Activated CD4-positive, alpha-beta T cell treated with anti-CD3 and anti-CD28 coated beads, Interleukin-2, amount 50 U/mL, for 48 hours (primary cell): ENCODE measurements around the gene RBPMS2.

Experiments used
- DNase-seq, 2 experiments: peaks; one replicate each; pipeline ENCODE4 v3.0.0-alpha.2; 2020

Gene RBPMS2

DNA sequence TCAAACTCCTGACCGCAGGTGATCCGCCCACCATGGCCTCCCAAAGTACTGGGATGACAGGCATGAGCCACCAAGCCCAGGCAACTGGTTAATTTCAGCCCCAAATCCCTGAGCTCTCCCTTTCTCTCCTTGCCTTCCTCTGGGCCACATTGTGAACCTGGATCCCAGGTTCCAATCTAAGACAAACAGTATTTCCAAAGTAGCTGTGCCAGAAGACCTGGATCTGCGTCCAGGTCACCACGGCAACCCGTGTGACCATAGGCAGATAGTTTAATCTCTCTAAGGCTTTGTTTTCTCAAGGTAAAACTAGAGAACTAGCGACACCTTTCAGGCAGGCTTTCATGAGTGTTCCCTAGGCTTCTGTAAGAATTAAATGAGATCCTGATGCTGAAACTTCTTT, 5.9 kb upstream of the RBPMS2 start:
- no peak for DNase-seq

DNA sequence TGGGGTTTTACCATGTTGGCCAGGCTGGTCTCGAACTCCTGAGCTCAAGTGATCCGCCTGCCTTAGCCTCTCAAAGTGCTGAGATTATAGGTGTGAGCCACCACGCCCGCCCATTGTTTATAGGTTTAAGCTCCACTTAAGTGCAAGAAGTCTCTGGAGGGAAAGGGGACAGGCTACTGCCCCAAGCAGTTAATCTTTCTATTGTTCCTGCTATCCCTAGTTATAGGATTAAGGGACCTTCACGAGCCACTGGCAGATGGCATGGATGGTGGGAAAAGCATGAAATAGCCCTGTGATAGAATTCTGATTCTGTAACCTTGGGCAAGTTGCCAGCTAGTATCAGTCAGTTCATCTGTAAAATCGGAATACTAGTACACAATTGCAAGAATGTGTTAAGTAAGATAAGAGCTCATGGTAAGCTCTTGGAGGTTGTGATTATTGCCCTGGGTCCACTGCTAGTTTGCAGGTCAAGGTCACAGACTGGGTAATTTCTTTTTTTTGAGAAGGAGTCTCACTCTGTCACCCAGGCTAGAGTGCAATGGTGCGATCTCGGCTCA, 5.3 kb upstream of the RBPMS2 start:
- no peak for DNase-seq

DNA sequence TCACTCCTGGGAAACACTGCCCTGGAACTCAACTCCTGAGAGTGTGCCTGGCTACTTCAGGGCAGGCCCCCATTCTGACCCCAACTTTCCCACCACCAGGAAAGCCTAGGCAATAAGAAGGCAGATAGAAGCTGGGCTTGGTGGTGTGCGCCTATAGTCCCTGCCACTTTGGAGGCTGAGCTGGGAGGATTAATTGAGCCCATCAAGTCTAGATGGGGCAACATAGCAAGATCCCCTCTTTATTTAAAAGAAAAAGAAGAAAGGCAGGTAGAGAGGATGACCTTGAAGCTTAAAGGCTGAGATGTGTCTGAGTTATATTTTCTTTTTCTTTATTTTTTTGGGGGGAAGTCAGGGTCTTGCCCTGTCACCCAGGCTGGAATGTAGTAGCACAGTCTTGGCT, 4.2 kb upstream of the RBPMS2 start:
- no peak for DNase-seq

DNA sequence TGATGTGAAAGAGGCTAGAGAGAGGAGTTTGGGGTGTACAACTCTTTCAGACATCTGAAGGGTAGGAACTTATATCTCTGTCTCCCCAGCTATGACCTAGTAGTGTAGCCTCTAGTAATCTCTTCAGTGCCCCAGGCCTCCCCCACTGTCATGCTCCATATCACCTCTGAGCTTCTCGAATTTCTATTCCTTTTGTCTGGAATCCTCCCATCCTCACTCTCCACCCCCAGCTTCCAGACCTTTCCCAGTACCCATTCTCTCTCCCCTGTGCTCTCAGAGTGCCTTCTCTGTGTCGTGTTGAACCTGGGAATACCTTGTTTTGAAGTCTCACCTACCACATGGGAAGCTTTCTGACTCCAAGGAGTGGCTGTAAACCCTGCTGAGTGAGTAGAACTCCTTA, 3.6 kb upstream of the RBPMS2 start:
- DNase-seq, result no peak

DNA sequence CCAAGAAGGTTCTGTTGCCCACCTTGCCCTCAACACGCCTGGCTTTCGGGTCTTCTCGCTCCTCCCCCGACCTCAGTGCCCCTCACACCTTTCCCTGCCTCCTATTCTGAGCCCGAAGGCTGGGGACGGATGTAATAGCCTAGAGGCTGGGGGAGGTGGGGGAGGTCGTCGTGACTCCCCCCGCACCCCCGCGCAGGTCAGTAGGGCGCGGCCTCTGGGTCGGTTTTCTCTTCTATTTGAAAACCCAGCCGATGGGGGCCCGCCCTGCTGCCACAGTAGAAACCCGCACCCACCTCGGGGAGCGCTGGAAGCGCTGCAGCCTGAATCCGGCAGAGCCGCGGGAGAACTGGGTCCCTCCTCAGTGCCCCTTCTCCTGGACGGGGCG, 1.0 kb upstream of the RBPMS2 start:
- no peak for DNase-seq

DNA sequence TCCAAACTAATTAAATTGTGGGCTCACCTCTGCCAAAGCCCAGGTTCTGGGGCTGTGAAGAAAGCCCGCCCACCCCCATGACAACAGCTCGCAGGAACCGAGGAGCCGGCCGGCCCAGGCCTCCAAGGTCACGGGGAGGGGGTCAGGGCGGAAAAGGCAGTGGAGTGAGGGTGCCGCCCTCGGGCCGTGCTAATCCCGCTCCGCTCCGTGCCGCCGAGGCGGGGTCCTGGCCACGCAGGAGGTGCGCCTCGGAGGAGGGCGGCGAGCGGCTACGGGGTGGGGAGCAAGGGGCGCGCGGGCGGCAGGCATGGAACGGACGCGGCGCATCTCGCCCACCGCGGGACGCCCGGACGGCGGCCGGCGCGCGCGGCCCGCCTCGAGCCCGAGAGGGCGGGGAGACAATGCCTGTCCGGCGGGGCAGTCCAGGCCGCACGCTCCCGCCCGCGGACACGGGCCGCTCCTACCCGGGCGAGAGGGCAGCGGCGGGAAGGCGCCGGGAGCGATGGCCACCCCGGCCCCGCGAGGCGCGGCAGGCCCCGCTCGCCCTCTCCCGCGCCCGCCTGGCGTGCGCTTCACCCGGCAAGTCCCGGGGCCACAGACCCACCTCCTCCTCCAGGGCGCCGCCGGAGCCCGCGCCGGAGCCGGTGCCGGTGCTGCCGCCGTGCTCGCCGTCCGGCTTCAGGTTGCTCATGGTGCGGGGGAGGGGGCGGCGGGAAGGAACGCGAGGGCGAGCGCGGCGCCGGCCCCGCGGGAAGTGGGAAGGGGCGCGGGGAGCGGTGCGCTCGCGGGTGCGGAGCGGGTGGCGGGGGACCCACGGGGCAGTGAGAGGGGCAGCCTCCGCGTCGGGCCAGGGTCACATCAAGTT, 528 bp downstream of the RBPMS2 start:
- peak; percentile 15 for DNase-seq

DNA sequence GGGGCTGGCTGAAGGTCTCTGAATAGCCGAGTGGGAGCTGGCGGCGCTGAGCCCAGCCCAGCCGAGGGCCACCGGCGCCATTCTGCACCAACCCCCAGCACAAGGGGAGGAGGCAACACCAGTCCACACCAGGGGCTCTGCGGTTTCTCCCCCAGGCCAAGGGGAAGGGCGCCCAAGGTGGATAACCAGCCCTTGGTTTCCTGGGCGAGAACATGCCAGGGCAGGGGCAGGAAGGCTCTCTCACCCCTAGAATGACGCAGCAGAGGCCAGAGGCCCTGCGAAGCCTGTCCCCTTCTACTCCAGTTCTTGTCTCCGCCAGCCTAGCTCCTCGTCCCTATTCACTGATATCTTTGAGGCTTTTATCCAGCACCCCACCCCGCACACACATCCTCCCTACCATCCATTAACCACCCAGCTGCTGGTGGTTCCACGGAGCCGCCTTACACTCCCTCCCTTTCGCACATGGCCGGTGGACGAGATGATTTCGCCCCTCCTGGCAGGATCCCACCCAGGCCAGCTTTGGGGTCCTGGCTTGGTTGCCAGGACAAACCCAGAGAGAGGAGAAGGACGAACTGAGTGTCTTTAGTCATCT, 1.3 kb downstream of the RBPMS2 start:
- no peak for DNase-seq

DNA sequence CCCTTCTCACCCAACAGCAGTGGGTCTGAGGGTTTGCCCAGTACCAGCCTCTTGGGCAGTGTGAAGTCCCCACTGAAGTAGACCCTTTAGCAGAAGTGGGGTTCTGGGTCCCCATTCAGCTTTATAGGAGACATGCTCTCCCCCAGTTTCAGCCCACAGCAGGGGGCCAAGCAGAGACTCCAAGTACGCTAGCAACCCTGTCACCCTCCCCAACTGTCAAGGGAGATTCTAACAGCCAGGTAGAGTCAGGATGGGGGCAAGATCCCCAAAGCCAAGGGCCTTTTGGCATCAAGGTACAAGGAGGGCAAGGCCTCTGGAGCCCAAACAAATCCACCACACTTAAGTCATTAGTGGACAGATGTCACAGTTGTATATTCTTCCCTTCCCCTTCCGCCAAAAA, 1.8 kb downstream of the RBPMS2 start:
- DNase-seq, result no peak

DNA sequence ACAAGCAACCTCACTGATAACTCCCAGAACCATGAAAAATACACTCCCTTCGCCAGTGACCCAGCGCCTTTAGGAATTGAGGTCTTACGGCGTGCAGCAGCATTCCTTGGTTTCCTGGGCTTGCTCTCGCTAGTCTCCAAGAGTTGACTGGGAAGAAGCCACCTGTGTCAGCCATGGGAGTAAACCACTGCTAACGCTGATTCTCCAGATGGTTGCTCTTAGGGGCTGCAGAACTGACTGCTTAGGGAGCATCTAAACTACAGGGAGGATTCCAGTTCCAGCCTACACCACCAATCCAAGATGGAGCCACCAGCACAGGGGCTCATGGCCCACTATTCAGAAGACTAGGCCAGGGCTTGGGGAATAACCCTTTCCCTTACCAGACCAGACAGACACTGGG, 2.4 kb downstream of the RBPMS2 start:
- no peak for DNase-seq

DNA sequence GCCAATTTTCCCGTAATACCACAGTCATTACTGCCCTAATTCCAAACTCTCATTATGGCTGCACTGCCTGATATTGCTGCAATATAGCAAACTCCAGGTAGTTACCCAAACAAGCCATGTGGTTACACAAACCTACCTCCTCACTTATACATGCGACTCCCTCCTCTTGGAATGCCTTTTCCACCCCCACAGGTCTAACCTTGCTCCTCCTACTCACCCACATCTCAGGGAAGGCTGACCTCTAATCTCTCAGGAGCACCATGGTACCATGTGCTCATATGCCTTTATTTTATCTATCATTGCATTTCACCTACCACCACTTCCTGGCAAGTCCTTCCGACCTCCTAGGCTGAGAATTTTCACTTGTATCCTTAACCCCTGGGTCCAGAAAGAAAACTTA, 2.9 kb downstream of the RBPMS2 start:
- DNase-seq, result no peak

DNA sequence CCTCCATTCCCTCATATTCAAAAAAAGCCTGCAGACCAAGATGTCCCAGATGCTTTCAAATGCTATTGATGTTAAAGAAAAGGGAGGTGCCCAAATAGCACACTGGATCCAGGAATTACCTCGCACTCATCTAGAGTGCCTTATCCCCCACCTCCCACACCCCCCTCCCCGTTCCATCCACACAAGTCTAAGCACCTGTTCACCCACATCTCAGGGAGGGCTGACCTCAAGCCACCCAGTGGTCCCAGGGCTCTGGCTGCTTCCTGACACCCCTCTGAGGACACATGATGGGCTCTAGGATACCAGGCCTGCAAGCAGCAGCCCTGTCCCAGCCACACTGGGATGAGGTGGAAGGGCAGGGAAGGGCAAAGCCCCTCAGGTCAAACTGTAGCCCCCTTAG, 4.8 kb downstream of the RBPMS2 start:
- no peak for DNase-seq

DNA sequence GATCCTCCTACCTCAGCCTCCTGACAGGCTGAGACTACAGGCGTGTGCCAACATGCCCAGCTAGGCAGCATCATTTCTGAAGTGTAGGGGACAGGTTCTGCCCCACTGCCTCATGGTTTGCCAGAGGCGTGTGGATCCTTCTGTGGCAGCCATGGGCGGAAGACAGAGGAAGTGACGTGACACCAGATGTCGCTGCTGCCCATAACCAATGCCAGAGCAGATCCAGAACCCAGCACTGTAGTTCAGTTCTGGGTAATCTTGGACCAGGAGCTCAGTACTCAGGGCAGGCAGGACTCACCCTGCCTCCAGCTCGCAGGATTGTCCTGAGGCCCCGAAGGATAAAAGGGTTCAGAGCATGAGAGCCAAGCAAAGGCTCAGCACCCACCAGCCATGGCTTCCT, 8.2 kb downstream of the RBPMS2 start:
- DNase-seq, result no peak

DNA sequence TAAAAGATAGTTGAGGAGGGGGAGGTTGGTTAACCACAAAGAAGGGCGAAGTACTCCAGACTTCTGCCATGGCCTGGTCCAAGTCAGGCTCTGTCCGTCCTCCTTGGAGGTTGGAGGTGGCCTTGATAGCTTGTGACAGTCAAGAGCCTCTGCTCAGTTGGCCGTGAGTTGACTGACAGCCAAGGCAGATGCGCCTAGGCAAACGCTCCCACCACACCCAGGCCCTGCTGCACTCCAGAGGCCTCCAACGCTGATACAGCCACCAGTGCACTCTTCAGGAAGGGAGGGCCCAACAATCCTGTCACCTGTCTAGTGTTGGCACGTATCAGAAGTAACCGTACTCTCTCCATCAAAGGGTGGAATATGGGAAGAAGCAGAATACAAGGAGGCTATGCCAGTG, 9.3 kb downstream of the RBPMS2 start:
- DNase-seq, result no peak

DNA sequence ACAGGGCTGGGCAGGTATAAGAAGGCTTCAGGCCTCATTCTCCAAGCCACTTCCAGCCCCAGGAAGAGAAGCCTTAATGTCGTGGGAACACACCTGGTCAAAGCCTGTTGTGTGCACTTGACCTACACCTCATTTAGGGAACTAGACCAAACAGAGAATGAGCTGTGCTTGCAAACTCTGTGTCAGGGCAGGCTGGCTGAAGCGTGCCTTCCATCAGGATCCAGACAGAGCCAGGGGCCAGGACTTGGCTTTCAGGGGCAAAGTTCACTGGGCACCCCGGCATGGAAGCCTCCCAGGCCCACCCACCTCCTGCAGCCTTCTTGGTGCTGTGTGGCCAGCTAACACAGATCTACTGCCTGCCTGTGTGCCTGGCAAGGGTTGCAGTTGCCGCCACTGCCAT, 11.5 kb downstream of the RBPMS2 start:
- DNase-seq, result no peak

DNA sequence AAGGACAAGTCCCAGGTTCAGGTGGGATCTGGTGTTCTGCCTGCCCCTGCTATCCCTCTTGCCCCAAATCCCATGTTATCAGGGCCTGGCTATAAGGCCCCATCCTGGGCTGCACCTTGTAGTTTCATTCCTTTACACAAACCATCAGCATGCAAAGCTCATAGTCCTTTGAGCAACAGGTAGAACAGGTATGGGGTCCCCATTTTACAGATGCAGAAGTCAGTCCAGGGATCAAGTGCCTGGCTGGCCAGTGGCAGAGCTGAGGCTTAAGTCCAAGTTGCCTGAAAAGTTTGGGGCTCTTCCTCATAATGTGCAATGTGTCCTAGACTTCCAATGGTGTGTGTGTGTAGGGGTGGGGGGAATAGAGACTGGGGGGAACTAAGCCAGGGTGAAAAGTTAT, 11.9 kb downstream of the RBPMS2 start:
- DNase-seq, result no peak

DNA sequence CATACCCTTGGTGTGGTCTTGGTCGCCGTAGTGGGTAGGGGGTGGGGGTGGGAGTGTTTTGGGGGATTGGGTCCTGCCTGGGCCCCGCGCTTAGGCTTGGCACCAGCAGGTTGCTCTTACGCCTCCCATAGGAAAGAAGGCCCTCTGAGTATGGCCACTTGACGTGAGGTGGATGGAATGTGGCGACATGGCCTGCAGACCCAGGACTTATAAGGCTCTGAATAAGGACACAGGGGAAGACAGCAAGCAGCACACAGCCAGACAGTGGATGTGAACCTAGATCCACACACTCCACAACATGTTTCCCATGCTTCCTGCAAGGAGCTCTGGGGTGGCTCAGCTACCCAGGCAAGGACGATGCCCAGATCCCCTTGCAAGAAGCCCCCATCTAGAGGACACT, 12.4 kb downstream of the RBPMS2 start:
- DNase-seq, result no peak

DNA sequence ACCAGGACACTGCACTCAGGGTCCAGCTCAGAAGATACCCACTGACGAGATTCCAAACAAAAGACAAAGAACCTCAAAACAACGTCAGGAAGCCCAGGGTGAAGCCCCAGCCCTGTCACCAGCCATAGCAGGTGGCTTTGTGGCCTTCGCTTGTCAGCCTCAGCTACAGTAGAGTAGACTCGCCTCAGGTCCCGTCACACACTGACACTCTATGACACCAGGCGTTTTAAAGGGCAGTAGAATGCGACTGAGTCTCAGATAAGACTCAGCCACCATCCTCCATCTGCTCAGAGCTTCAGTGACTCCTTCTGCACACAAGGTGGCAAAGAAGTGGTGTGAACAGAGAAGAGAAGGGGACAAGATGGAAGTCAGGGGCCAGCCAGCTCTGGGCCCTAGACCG, 12.8 kb downstream of the RBPMS2 start:
- DNase-seq, result no peak

DNA sequence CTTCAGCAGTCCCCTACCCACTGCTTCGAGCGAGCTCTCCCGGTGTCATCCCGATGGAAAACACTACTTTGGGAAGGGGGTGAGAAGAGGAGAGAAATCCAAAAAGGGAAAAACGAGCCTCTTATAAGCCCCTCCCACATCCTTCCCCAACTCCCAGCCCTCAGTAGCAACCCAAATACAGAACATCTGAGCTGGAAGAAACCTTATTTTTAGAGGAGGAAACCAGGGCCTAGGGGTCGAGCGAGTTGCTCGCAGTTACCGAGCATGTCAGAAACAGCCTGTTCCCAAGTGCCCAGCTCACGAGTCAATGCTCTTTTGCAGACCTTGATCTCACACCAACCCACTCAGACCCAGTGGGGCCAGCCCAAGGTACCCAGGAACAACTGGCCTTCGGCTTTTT, 14.2 kb downstream of the RBPMS2 start:
- no peak for DNase-seq

DNA sequence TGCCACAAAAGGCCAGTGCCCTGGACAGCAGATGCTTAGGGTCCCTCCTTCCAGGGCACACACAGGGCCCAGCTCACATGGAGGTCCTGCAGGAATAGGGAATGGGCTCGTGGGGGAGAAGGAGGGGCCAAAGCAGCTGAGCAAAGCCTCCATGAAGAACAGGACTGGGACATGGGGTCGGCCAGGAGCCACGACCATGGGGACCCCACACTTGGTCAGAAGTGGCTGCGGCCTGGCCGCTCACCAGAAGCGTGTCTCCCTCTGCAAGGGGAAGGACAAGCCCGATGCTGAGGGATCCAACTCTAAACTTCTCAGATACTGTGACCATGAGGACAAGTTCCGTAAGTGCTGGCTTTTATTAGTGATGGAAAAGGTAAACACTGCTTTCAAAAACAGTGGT, 15.3 kb downstream of the RBPMS2 start:
- DNase-seq, result no peak

DNA sequence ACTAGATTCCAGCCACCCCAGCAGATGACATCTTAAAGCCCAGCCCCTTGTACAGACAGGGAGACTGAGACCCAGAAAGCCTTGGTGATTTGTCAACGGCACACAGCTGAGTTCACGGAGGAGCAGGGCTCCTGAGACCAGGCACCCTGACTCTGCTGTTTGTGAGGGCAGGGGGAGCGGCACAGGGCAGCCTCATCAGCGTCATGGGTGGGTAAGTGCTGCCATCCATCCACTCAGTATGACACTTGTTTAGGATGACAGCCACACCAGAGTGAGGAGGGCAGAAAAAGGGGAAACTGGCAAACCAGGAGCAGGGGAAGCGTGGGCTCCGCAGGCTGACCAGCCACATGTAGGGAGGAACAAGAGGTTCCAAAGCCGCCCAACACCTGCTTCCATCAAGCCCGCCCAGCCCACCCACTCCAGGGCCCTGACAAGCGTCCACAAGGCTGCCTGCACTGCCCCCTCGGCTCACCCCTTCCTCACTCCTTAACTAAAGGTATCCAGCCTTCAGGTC, 19.9 kb downstream of the RBPMS2 start:
- DNase-seq, result no peak

DNA sequence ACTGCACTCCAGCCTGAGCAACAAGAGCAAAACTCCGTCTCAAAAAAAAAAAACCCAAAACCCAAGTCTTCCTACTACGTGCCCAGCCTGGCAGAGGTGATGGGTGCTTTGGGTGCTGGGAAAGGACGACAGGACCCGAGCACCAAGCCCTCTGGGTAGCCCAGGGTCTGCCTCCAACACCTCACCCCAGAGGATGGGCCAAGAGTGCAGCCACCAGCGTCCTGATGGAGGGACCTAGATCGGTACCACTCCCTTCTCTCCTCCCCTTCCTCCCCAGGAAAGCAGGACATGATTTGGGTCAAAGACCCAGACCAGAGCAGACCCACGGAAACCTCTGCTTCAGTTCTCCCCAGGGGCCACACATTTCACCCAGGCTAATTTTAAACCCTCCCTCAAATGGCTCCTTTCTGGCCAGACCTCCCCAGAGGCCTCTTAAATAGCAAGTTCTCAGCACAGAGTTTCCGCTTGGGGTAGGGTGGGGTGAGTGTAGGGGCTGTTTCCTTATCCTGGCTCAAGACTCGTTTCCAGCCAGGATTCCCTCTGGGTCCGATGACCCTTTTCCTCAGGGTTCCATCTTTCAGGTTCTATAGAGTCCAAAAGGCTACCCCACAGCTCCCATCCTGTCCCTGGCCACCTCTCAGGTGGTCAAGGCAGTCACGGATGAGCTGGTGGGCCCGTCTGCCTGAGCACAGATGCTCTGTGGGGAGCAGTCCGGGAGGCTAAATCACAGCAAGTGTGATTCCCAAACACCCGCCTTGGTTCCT, 20.5 kb downstream of the RBPMS2 start:
- no peak for DNase-seq

DNA sequence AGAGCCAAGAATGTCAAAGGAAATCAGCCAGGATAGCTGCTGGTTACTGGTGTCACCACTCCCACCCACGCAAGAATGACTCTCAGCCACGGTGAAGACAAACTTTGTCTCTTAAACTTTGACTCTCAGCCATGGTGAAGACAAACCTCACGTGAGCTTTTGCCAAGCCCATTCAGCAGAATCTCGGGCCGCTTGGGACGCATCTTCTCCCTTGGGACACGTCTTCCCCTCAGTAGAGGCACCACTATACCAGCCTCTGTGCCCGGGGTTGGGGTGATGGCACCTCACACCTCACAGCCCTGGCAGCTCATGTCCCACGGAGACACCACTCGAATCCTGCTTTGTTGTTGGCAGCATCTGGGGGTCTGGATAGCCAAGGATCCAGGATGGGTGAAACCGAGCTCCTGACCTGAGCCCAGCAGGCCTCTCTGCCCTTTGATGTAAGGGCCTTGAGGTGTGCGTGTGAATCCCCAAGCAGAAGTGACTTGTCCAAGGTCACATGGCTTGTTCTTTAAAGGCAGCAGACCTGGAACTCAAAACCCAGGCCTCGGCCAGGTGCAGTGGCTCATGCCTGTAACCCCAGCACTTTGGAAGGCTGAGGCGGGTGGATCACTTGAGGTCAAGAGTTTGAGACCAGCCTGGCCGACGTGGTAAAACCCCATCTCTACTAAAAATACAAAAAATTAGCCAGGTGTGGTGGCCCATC, 21.8 kb downstream of the RBPMS2 start:
- DNase-seq, result no peak

DNA sequence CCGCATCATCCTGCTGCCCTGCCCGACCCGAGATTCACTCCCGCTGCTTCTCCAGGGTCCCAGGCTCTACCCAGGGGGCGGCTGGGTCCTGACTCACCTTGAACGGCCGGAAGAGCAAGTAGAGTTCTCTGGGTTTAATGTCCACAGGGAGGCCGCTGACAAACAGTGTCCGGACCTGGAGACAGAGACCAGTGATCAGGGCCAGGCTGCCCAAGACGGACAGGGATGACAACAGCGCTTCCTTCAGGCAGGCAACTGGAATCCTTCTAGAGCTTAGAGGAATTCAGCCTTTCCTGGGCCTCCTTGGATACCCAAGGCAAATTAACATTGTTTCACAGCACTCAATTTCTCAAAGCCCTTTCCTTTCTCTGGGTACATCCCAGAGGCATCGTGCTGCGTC, 23.9 kb downstream of the RBPMS2 start:
- no peak for DNase-seq
